Astrocyte of the cerebellum (primary cell): ENCODE measurements around the gene TRIP11.
"Not testable (repeated sequence)": the region's sequence is repeated elsewhere in the genome, so short reads cannot be mapped to it uniquely, and the experiment has no call there.

Experiments used
- DNase-seq: peaks from one replicate; pipeline ENCODE4 v3.0.0-alpha.2; 2011; ENCODE audit warnings: low read depth
- H3K4me3 ChIP-seq: 2 replicates; pipeline ENCODE4 v1.5.1; 2011; ENCODE audit warnings: mild to moderate bottlenecking, low read depth, low read length, moderate library complexity
- CTCF ChIP-seq: IDR thresholded peaks from 2 replicates; pipeline ENCODE4 v1.5.1; 2012; ENCODE audit warnings: low read length, low read depth, moderate library complexity, mild to moderate bottlenecking; ENCODE audit errors: missing control alignments
- in situ Hi-C: cut with HindIII; loops from 2 replicates; pipeline ENCODE4 v1.10.0; 2017; ENCODE audit warnings: low sequenced_read_pairs

The TRIP11 gene

GRCh38 chr14:92039719-92040430 lies at the start of gene TRIP11:
Gene TRIP11 (minus strand): TSS chr14:92040059. CDS start chr14:92039685, 374 bp downstream.
- TF ChIP-seq CTCF, result no peak
- peak; percentile 82 for DNase-seq
- in situ Hi-C loops, result no loop called here
- peak within 1 kb of the TSS; percentile 88 for H3K4me3 ChIP-seq

- TF ChIP-seq CTCF, result no peak
- no peak overlapping the region for H3K4me3 ChIP-seq
- in situ Hi-C loops, result no loop called here
These were observed 48.6 kb upstream of the TRIP11 start for GRCh38 chr14:92088494-92088893.

GRCh38 chr14:92074555-92074954 lies 34.7 kb upstream of the TRIP11 start:
- in situ Hi-C loops, result no loop called here
- no peak for DNase-seq
- no peak for TF ChIP-seq CTCF

More at GRCh38 chr14:92088494-92088893, 48.6 kb upstream of the TRIP11 start:
- no peak for DNase-seq

GRCh38 chr14:92058006-92058917 lies 18.4 kb upstream of the TRIP11 start:
- DNase-seq, result no peak
- TF ChIP-seq CTCF, result no peak
- in situ Hi-C loops, result no loop called here
- H3K4me3 ChIP-seq, result no peak overlapping the region

More at GRCh38 chr14:92074555-92074954, 34.7 kb upstream of the TRIP11 start:
- H3K4me3 ChIP-seq, result no peak overlapping the region

- TF ChIP-seq CTCF, result no peak
- in situ Hi-C loops, result no loop called here
- no peak overlapping the region for H3K4me3 ChIP-seq
- DNase-seq, result no peak
These were observed 9.9 kb upstream of the TRIP11 start for GRCh38 chr14:92049781-92050180.

GRCh38 chr14:92049221-92049620 lies 9.4 kb upstream of the TRIP11 start:
- in situ Hi-C loops, H3K4me3 ChIP-seq, DNase-seq: not testable (repeated sequence)

GRCh38 chr14:92045904-92046303 lies 6.0 kb upstream of the TRIP11 start:
- in situ Hi-C loops, DNase-seq, H3K4me3 ChIP-seq: not testable (repeated sequence)

- DNase-seq, in situ Hi-C loops, H3K4me3 ChIP-seq: not testable (repeated sequence)
These were observed 1.9 kb upstream of the TRIP11 start for GRCh38 chr14:92041766-92042165.
